Choroid plexus epithelial cell (primary cell): Measurements from ENCODE around the gene PKLR.

ENCODE experiments used
- DNase-seq: peaks from one replicate; pipeline ENCODE4 v3.0.0-alpha.2; 2010; ENCODE audit warnings: low read depth
- H3K4me3 ChIP-seq: 2 replicates; pipeline ENCODE4 v1.5.1; 2011; ENCODE audit warnings: low read depth, mild to moderate bottlenecking, control low read depth, low read length, moderate library complexity
- CTCF ChIP-seq: conservative IDR thresholded peaks from 2 replicates; pipeline ENCODE4 v1.5.1; 2011; ENCODE audit warnings: low read depth, mild to moderate bottlenecking, control low read depth, inconsistent platforms, low read length, moderate library complexity

The PKLR gene

GRCh38 chr1:155277070-155277901, 24.0 kb downstream of the PKLR start, which contains the start of gene HCN3:
Gene HCN3 (plus strand): TSS chr1:155277463. CDS start chr1:155277591, 128 bp downstream.
- TF ChIP-seq CTCF: peak; percentile 38
- H3K4me3 ChIP-seq: peak within 1 kb of the TSS; percentile 72
- DNase-seq: peak; percentile 97

- TF ChIP-seq CTCF: no peak
- peak within 1 kb of the TSS; percentile 93 for H3K4me3 ChIP-seq
- peak; percentile 95 for DNase-seq
Observed at GRCh38 chr1:155273343-155274245, 27.6 kb downstream of the PKLR start, which contains the start of gene CLK2. Gene CLK2 (minus strand): TSS chr1:155273504. CDS start chr1:155270977, 2,527 bp downstream.

- H3K4me3 ChIP-seq: peak overlapping the region; percentile 93
- TF ChIP-seq CTCF: no peak
- DNase-seq: peak; percentile 79
Observed at GRCh38 chr1:155272466-155273342, 28.5 kb downstream of the PKLR start.

GRCh38 chr1:155269381-155269780, 31.9 kb downstream of the PKLR start:
- H3K4me3 ChIP-seq: no peak overlapping the region
- no peak for TF ChIP-seq CTCF
- DNase-seq: no peak

- no peak for TF ChIP-seq CTCF
- no peak overlapping the region for H3K4me3 ChIP-seq
- no peak for DNase-seq
Observed at GRCh38 chr1:155268630-155269029, 32.6 kb downstream of the PKLR start.

- TF ChIP-seq CTCF: no peak
- no peak for DNase-seq
- H3K4me3 ChIP-seq: no peak overlapping the region
Observed at GRCh38 chr1:155267373-155267772, 33.9 kb downstream of the PKLR start.
